ENCODE data around the gene TUSC2. TPM values are rescaled to one million over a fixed set of nuclear protein-coding genes. Genes with fewer than 3 reads are reported as not detected.

Gene TUSC2
- total and polyA plus RNA-seq, 9 of the 15 experiments (the other 6 are each of a cell fraction or from before 2014, with no cell fraction given) = 2.8 to 67.5 (median 25.8) TPM

GRCh38 chr3:50337175-50337861, 9.3 kb upstream of the TUSC2 start (continued):
- TF ChIP-seq, protein P1, sequence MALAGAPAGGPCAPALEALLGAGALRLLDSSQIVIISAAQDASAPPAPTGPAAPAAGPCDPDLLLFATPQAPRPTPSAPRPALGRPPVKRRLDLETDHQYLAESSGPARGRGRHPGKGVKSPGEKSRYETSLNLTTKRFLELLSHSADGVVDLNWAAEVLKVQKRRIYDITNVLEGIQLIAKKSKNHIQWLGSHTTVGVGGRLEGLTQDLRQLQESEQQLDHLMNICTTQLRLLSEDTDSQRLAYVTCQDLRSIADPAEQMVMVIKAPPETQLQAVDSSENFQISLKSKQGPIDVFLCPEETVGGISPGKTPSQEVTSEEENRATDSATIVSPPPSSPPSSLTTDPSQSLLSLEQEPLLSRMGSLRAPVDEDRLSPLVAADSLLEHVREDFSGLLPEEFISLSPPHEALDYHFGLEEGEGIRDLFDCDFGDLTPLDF (CRISPR knock-in tag; IDR thresholded peaks at IDR 0.05) = peak; percentile 77; the same call in 1 of the 2 replicates
- TF ChIP-seq CEBPB (tag; IDR thresholded peaks at IDR 0.05) (no peak), MAZ (CRISPR knock-in tag; conservative IDR thresholded peaks at IDR 0.05 in 1 of 2, IDR thresholded peaks at IDR 0.05 in 1 of 2) (peak in 1 of 2 experiments; percentile 69), SAFB2 (IDR thresholded peaks at IDR 0.05; ENCODE audit: borderline replicate concordance, low read depth, low read length, severe bottlenecking) (no peak), AFF4 (CRISPR knock-in tag; IDR thresholded peaks at IDR 0.05) (peak; percentile 89), MXI1 (IDR thresholded peaks at IDR 0.05; ENCODE audit: low read depth, low read length) (0 out of 2 replicates have a peak, but pooled peaks have one; percentile 31), HMGN3 (IDR thresholded peaks at IDR 0.05; ENCODE audit: borderline replicate concordance, extremely low read depth, insufficient read length, low read depth, low read length) (peak; percentile 55), TFAM (CRISPR knock-in tag; conservative IDR thresholded peaks at IDR 0.05) (no peak), HBP1 (CRISPR knock-in tag; IDR thresholded peaks at IDR 0.05) (0 out of 2 replicates have a peak, but pooled peaks have one; percentile 18), PHF8 (IDR thresholded peaks at IDR 0.05; ENCODE audit: borderline replicate concordance, low read length) (peak; percentile 64; the same call in 1 of the 2 replicates)
- TF ChIP-seq, protein P2, sequence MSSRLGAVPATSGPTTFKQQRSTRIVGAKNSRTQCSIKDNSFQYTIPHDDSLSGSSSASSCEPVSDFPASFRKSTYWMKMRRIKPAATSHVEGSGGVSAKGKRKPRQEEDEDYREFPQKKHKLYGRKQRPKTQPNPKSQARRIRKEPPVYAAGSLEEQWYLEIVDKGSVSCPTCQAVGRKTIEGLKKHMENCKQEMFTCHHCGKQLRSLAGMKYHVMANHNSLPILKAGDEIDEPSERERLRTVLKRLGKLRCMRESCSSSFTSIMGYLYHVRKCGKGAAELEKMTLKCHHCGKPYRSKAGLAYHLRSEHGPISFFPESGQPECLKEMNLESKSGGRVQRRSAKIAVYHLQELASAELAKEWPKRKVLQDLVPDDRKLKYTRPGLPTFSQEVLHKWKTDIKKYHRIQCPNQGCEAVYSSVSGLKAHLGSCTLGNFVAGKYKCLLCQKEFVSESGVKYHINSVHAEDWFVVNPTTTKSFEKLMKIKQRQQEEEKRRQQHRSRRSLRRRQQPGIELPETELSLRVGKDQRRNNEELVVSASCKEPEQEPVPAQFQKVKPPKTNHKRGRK (tag; IDR thresholded peaks at IDR 0.05) = no peak
- TF ChIP-seq, protein P3, sequence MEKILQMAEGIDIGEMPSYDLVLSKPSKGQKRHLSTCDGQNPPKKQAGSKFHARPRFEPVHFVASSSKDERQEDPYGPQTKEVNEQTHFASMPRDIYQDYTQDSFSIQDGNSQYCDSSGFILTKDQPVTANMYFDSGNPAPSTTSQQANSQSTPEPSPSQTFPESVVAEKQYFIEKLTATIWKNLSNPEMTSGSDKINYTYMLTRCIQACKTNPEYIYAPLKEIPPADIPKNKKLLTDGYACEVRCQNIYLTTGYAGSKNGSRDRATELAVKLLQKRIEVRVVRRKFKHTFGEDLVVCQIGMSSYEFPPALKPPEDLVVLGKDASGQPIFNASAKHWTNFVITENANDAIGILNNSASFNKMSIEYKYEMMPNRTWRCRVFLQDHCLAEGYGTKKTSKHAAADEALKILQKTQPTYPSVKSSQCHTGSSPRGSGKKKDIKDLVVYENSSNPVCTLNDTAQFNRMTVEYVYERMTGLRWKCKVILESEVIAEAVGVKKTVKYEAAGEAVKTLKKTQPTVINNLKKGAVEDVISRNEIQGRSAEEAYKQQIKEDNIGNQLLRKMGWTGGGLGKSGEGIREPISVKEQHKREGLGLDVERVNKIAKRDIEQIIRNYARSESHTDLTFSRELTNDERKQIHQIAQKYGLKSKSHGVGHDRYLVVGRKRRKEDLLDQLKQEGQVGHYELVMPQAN (IDR thresholded peaks at IDR 0.05; ENCODE audit: borderline replicate concordance) = peak; percentile 79
- TF ChIP-seq, protein P4, sequence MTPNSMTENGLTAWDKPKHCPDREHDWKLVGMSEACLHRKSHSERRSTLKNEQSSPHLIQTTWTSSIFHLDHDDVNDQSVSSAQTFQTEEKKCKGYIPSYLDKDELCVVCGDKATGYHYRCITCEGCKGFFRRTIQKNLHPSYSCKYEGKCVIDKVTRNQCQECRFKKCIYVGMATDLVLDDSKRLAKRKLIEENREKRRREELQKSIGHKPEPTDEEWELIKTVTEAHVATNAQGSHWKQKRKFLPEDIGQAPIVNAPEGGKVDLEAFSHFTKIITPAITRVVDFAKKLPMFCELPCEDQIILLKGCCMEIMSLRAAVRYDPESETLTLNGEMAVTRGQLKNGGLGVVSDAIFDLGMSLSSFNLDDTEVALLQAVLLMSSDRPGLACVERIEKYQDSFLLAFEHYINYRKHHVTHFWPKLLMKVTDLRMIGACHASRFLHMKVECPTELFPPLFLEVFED (CRISPR knock-in tag; conservative IDR thresholded peaks at IDR 0.05) = peak; percentile 21; the same call in 1 of the 2 replicates
